Kidney (tissue), 14 donors: ENCODE measurements around the gene TGM1. TPM values are rescaled to one million over a fixed set of nuclear protein-coding genes. Genes with fewer than 3 reads are reported as not detected.

Experiments used
- DNase-seq, 5 donors: peaks; one replicate each; pipeline ENCODE4 v3.0.0-alpha.2; 2013 to 2020
- FAIRE-seq: peaks from 2 replicates; lab custom pipeline; 2012; peaks lifted over from hg19 to GRCh38; lab: Jason Lieb, UNC
- H3K27ac ChIP-seq, 2 donors: one replicate each; pipeline ENCODE4 v1.7.0; 2013; ENCODE audit warnings: low read depth in 2 of 2, low read length in 2 of 2, inconsistent platforms in 1 of 2
- H3K27me3 ChIP-seq: one replicate; pipeline ENCODE4 v1.7.1; 2013; ENCODE audit warnings: low read length, inconsistent platforms; ENCODE audit not compliant: control insufficient read depth, insufficient read depth
- H3K36me3 ChIP-seq, 3 donors: one replicate each; pipeline versions ENCODE4 v1.7.0 to v1.7.1; 2013; ENCODE audit warnings: low read length in 3 of 3, control low read depth in 1 of 3, inconsistent platforms in 1 of 3; ENCODE audit not compliant: insufficient read depth in 3 of 3, control insufficient read depth in 2 of 3
- H3K4me1 ChIP-seq, 3 donors: one replicate each; pipeline versions ENCODE4 v1.7.0 to v1.7.1; 2013; ENCODE audit warnings: low read length in 3 of 3, inconsistent platforms in 1 of 3, low read depth in 1 of 3; ENCODE audit not compliant: control insufficient read depth in 2 of 3, insufficient read depth in 2 of 3
- H3K4me3 ChIP-seq, 3 donors: one replicate each; pipeline versions ENCODE4 v1.7.0 to v1.8.1; 2013; ENCODE audit warnings: low read length in 3 of 3, control low read depth in 1 of 3, inconsistent platforms in 1 of 3
- H3K9ac ChIP-seq, 3 donors: one replicate each; pipeline versions ENCODE4 v1.7.0 to v1.7.1; 2013; ENCODE audit warnings: low read length in 3 of 3, control low read depth in 1 of 3, inconsistent platforms in 1 of 3
- H3K9me3 ChIP-seq, 3 donors: one replicate each; pipeline versions ENCODE4 v1.7.0 to v1.7.1; 2013; ENCODE audit warnings: low read length in 3 of 3, control low read depth in 1 of 3, inconsistent platforms in 1 of 3; ENCODE audit not compliant: control insufficient read depth in 2 of 3, insufficient read depth in 1 of 3
- intact Hi-C: fragments of 100-400 bp; cut with DNase I; formaldehyde crosslinking; loops from one replicate; pipeline ENCODE4 v1.11.1; 2022
- polyA plus RNA-seq: library from polyadenylated mRNA; stranded (reverse); fragments of 350-450 nt; fragmentation: Illumina TruSeq; extraction: RNeasy Lipid Tissue Mini Kit (QIAGEN cat#74804); gene quantifications from one replicate; pipeline ENCODE4 v1.2.3, GENCODE V29; 2014; ENCODE audit warnings: low read depth, low replicate concordance; ENCODE audit not compliant: insufficient read depth
- total RNA-seq: library from RNA; stranded (reverse); fragmentation: NEBNext Ultra II Directional; extraction: Animal tissue kit (Norgen Biotek cat#: 25700); gene quantifications from one replicate; pipeline ENCODE4 v1.2.1, GENCODE V29; 2021
- TF ChIP-seq, protein P1 (sequence below): IDR thresholded peaks from 3 replicates; pipeline ENCODE4 v1.5.1; 2012; ENCODE audit warnings: mild to moderate bottlenecking, moderate library complexity, borderline replicate concordance; ENCODE audit not compliant: insufficient read depth; ENCODE audit errors: extremely low read depth
- donor health status: control.
- donor health status: control.
- donor health status: control.
- donor health status: control.
- donor health status: control.
- donor health status: DM: yes; HTN: yes; CAD: no.
- donor health status: Normal renal cell carcinoma (clear cell type).

TGM1 gene
- total and polyA plus RNA-seq, 2 donors from 2014 or later = 4.5 to 13.1 TPM

DNA sequence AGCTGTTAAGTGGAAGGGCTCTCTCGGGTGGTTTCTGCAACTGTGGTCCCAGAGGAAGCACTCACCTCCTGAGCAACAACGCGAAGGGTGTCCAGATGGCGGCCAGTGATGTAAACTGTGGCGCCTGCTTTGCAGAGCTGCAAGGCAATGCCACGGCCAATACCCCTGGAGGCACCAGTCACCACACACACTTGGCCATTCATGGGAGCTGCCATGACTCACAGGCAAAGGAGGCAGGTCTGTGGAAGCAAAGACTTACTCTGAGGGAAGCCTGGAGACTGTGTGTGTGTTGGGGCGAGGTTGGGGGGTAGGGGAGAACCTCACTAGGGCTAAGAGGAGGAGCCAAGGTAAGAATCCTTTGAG lies 35.9 kb upstream of the TGM1 start:
- peaks cover 0 to 17% (median 8%) of the 10 kb centered on the region in 3 donors for H3K4me1 ChIP-seq
- no peaks in the 10 kb centered on the region for H3K9me3 ChIP-seq
- intact Hi-C loops = no loop called here
- no peak for FAIRE-seq
- H3K4me3 ChIP-seq = peak overlapping the region; percentile 71 to 95 (median 92)
- H3K9ac ChIP-seq = peak overlapping the region; percentile 60 to 86 (median 77)
- no peaks in the 10 kb centered on the region for H3K27me3 ChIP-seq
- no peak for DNase-seq
- TF ChIP-seq, protein P1, sequence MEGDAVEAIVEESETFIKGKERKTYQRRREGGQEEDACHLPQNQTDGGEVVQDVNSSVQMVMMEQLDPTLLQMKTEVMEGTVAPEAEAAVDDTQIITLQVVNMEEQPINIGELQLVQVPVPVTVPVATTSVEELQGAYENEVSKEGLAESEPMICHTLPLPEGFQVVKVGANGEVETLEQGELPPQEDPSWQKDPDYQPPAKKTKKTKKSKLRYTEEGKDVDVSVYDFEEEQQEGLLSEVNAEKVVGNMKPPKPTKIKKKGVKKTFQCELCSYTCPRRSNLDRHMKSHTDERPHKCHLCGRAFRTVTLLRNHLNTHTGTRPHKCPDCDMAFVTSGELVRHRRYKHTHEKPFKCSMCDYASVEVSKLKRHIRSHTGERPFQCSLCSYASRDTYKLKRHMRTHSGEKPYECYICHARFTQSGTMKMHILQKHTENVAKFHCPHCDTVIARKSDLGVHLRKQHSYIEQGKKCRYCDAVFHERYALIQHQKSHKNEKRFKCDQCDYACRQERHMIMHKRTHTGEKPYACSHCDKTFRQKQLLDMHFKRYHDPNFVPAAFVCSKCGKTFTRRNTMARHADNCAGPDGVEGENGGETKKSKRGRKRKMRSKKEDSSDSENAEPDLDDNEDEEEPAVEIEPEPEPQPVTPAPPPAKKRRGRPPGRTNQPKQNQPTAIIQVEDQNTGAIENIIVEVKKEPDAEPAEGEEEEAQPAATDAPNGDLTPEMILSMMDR = no peak
- peaks cover 12 to 41% (median 25%) of the 10 kb centered on the region in 3 donors for H3K36me3 ChIP-seq
- H3K27ac ChIP-seq = peak overlapping the region; percentile 76 to 80

DNA sequence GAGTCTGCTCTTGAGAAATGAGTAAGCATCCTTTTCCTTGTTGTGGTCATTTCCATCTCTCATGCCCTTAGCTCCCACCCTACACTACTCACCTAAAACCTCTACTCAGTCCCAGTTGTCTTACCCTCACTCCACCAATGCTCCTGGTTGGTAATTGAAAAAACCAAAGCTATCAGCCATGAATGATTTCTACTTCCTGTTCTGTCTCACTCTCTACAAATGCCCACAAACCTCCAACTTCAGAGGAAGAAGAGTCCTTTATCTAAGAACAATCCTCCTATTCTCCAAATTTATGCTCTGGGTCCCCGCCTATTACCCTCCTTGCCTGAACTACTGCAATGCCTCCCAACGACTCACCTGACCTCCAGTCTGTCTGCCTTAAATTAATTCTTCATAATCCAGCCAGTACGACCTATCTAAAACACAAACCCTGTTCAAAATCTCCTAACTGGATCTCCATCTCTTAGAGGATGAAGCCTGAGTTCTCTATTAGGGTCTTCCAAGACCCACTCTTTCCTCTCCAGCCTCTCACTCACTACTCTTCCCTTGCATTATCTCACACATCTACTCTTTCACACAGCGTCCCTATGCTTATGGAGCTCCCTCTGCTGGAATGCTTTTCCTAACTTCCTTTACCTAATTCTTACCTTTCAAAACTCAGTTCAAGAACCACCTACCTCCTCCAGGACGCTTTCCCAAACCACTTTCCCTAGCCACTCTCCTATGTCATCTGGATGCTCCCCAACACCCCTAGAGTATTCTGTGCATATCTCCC lies 34.4 kb upstream of the TGM1 start:
- DNase-seq (no peak), FAIRE-seq (no peak)
- Histone ChIP-seq H3K36me3 (peaks cover 9 to 30% (median 21%) of the 10 kb centered on the region in 3 donors), H3K4me3 (no peak overlapping the region), H3K9ac (no peak overlapping the region), H3K27ac (no peak overlapping the region), H3K9me3 (no peaks in the 10 kb centered on the region), H3K27me3 (no peaks in the 10 kb centered on the region), H3K4me1 (peaks cover 0 to 17% (median 8%) of the 10 kb centered on the region in 3 donors)
- intact Hi-C loops = no loop called here
- TF ChIP-seq, protein P1 = peak; percentile 28

DNA sequence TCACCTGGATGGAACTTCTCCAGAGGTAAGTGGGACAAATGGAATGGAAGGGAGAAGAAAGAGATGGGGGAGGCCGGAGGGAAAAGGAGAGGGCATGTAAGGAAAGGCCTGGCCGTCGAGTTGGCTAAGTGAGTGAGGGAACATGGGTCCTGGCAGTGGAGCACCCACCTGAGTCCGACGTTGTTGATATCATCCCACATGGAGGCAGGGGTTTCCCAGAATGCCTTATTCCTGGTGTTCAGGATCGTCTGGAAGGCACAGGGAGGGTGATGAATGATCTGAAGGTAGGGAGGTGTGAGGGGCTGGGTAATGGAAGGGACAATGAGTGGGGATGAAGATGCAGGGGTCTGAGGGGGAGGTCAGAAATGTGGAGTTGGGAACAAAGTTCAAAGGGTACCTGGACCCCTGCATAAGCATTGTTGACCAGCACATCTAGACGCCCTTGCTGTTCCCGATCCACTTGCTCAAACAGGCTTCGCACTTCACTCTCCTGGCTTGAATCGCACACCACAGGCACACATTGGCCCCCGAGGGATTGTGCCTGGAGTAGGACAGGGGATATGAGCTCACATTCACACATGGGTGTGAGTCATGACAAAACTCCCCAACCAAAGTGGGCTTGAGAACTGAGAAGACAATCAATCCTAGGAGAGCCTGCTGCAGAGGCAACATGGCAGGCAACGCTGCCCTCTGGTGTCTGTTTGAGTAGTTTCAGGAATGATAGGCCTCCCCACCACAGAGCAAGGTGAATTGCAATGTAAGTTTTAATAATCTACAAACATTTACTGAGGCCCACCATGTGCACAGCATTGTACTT lies 33.6 kb upstream of the TGM1 start:
- Histone ChIP-seq H3K4me1 (peaks cover 0 to 17% (median 8%) of the 10 kb centered on the region in 3 donors), H3K27ac (no peak overlapping the region), H3K9ac (no peak overlapping the region), H3K36me3 (peaks cover 6 to 21% (median 20%) of the 10 kb centered on the region in 3 donors), H3K9me3 (no peaks in the 10 kb centered on the region), H3K4me3 (no peak overlapping the region), H3K27me3 (no peaks in the 10 kb centered on the region)
- DNase-seq (peak in 3 of 5 donors; percentile 68 to 84 (median 77)), FAIRE-seq (no peak)
- intact Hi-C loops = no loop called here
- TF ChIP-seq, protein P1 = peak; percentile 71
